Measurements from ENCODE around the gene GNPNAT1.
A peak's percentile ranks its signal among the peaks of the same experiment; 100 is the strongest.
"Not testable (repeated sequence)": the region's sequence is repeated elsewhere in the genome, so short reads cannot be mapped to it uniquely, and the experiment has no call there.

The GNPNAT1 gene

DNA sequence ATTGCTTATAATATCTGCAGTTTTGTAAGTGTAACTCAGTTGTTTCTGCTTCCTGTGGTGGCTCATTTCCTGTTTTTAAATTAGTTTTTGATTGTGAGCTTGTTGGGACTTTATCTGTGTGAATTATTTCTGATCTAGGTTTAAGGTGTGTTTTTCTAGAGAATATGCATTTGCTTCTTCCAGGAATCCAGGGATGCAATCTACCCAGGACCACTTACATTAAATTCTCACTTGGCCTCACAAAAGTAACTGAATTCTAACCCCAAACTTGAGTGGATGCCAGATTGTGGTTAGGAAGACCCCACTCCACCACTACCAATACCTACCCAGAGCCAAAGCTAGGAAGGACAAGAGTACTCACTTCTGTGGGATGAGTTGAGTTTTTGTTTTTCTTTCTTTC lies 49.5 kb downstream of the GNPNAT1 start:
- no peak overlapping the region for H3K9ac ChIP-seq (ENCODE audit: low read depth, low read length)
- H3K4me3 ChIP-seq (ENCODE audit: low read depth, low read length), result no peak overlapping the region
- no peaks in the 10 kb centered on the region for H3K9me3 ChIP-seq (ENCODE audit: control insufficient read depth, insufficient read depth, low read length)
- H3K36me3 ChIP-seq (ENCODE audit: control insufficient read depth, insufficient read depth, low read length), result no peaks in the 10 kb centered on the region
- no peaks in the 10 kb centered on the region for H3K4me1 ChIP-seq (ENCODE audit: control insufficient read depth, insufficient read depth, low read length)
- no peaks in the 10 kb centered on the region for H3K27me3 ChIP-seq (ENCODE audit: control insufficient read depth, insufficient read depth, low read length)

DNA sequence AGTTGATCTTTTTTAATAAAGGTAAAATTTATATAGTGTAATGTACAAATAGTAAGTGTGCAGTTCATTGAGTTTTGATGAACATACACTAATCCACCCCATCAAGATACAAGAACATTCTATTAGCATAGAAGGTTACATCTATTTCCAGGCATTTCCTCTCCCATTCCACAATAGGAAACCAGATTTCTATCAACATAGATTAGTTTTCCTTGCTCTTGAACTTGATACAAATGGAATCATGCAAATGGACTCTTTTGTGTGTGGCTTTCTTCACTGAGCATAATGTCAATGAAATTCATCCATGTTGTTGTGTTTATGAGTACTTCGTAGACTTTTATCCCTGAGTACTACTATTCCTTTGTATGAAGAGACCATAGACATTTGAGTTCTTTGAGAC lies 50.7 kb downstream of the GNPNAT1 start:
- no peak overlapping the region for H3K4me3 ChIP-seq (ENCODE audit: low read depth, low read length)
- H3K4me1 ChIP-seq (ENCODE audit: control insufficient read depth, insufficient read depth, low read length), result peaks cover 2% of the 10 kb centered on the region
- no peaks in the 10 kb centered on the region for H3K9me3 ChIP-seq (ENCODE audit: control insufficient read depth, insufficient read depth, low read length)
- no peaks in the 10 kb centered on the region for H3K27me3 ChIP-seq (ENCODE audit: control insufficient read depth, insufficient read depth, low read length)
- H3K9ac ChIP-seq (ENCODE audit: low read depth, low read length), result no peak overlapping the region
- H3K36me3 ChIP-seq (ENCODE audit: control insufficient read depth, insufficient read depth, low read length), result no peaks in the 10 kb centered on the region

DNA sequence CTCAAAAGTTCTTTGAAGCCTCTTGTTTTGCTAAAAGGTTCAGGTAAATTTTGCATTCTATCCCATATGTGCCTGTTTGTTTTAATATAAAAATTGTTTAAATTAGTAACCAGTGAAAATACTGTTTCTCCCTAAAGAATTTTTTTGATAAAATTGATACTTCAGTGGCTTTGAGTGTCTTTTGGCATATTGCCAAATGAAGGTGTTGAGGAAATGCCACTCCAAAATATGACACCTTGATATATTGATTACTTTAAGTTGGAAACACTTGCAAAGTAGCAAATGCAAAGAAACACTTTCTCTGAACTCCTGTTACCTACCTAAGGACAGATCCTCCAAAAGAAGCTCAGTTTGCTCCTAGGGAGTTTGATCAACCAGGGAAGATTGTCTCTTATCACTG lies 53.0 kb downstream of the GNPNAT1 start:
- no peaks in the 10 kb centered on the region for H3K36me3 ChIP-seq (ENCODE audit: control insufficient read depth, insufficient read depth, low read length)
- H3K4me3 ChIP-seq (ENCODE audit: low read depth, low read length), result no peak overlapping the region
- peaks cover 9% of the 10 kb centered on the region for H3K4me1 ChIP-seq (ENCODE audit: control insufficient read depth, insufficient read depth, low read length)
- no peaks in the 10 kb centered on the region for H3K9me3 ChIP-seq (ENCODE audit: control insufficient read depth, insufficient read depth, low read length)
- H3K27me3 ChIP-seq (ENCODE audit: control insufficient read depth, insufficient read depth, low read length), result no peaks in the 10 kb centered on the region
- H3K9ac ChIP-seq (ENCODE audit: low read depth, low read length), result no peak overlapping the region

DNA sequence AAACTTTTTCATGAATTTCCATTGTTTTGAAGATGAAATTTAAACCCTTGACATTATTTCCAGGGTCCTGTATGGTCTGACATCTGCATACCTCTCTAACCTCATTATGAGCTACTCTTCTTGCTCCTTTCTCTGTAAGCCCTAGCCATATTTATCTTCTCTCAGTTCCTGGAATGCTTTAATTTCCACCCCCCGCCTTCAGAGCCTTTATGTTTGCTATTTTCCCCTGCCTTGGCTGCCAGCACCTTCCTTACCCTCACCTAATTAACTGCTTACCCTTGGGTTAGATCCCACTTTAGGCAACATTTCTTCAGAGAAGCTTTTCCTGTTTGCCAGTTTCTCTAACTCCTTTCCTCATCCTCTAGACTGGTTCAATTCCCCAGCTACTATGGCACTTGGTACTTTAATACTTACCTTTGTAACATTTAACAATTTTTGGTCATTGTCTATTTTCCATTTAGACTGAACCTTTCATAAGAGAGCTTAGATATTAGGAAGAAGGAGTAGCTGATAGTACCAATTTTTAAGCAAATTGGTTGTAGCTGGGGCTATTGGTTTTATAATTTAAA lies 55.4 kb downstream of the GNPNAT1 start:
- Histone ChIP-seq H3K4me1 (ENCODE audit: control insufficient read depth, insufficient read depth, low read length) (peaks cover 12% of the 10 kb centered on the region), H3K9ac (ENCODE audit: low read depth, low read length) (no peak overlapping the region), H3K36me3 (ENCODE audit: control insufficient read depth, insufficient read depth, low read length) (no peaks in the 10 kb centered on the region)

DNA sequence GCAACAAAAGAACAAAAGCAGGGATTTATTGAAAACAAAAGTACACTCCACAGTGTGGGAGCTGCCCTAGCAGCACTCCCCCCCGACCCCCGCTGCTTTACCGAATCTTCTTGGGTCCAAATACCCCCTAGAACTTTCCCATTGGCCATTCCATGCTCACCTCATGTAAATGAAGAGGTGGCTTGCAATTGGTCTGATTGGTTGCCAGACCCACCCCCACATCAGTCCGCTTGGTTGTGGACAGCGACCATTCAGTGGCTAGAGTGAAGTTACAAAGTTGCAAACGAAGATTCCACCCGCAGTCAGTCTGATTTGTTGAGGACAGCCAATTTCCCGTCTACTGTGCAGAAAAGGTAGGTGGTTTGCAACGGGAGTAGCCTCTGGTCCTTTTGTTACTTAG lies 57.6 kb downstream of the GNPNAT1 start:
- Histone ChIP-seq H3K9me3 (ENCODE audit: control insufficient read depth, insufficient read depth, low read length) (no peaks in the 10 kb centered on the region), H3K4me3 (ENCODE audit: low read depth, low read length) (peak overlapping the region; percentile 24), H3K27me3 (ENCODE audit: control insufficient read depth, insufficient read depth, low read length) (no peaks in the 10 kb centered on the region), H3K36me3 (ENCODE audit: control insufficient read depth, insufficient read depth, low read length) (no peaks in the 10 kb centered on the region), H3K4me1 (ENCODE audit: control insufficient read depth, insufficient read depth, low read length) (peaks cover 12% of the 10 kb centered on the region), H3K9ac (ENCODE audit: low read depth, low read length) (no peak overlapping the region)

More for the DNA sequence above, 55.4 kb downstream of the GNPNAT1 start:
- Histone ChIP-seq H3K27me3 (ENCODE audit: control insufficient read depth, insufficient read depth, low read length) (no peaks in the 10 kb centered on the region), H3K9me3 (ENCODE audit: control insufficient read depth, insufficient read depth, low read length) (no peaks in the 10 kb centered on the region), H3K4me3 (ENCODE audit: low read depth, low read length) (no peak overlapping the region)

DNA sequence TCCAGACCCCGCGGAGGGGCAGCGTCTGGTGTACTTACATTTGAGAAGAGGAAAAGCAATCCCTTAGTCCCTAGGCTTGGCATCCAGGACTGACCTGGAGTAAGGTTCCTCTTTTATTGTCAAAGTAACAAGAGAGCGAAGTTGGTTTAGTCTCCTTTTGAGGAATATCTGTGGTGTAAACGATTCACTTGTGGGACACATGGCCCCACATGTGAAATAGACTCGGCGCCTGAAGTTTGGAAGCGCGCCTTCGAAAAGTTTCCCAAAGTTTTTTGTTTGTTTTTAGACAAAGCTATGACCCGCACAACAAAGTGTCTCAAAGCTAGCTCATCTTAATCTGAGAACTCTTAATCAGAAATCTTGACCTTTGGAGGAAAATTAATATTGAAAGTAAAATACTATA lies 60.7 kb downstream of the GNPNAT1 start:
- Histone ChIP-seq H3K9me3 (ENCODE audit: control insufficient read depth, insufficient read depth, low read length) (no peaks in the 10 kb centered on the region), H3K4me3 (ENCODE audit: low read depth, low read length) (peak overlapping the region; percentile 81), H3K4me1 (ENCODE audit: control insufficient read depth, insufficient read depth, low read length) (peaks cover 9% of the 10 kb centered on the region), H3K27me3 (ENCODE audit: control insufficient read depth, insufficient read depth, low read length) (no peaks in the 10 kb centered on the region), H3K9ac (ENCODE audit: low read depth, low read length) (peak overlapping the region; percentile 90), H3K36me3 (ENCODE audit: control insufficient read depth, insufficient read depth, low read length) (no peaks in the 10 kb centered on the region)

DNA sequence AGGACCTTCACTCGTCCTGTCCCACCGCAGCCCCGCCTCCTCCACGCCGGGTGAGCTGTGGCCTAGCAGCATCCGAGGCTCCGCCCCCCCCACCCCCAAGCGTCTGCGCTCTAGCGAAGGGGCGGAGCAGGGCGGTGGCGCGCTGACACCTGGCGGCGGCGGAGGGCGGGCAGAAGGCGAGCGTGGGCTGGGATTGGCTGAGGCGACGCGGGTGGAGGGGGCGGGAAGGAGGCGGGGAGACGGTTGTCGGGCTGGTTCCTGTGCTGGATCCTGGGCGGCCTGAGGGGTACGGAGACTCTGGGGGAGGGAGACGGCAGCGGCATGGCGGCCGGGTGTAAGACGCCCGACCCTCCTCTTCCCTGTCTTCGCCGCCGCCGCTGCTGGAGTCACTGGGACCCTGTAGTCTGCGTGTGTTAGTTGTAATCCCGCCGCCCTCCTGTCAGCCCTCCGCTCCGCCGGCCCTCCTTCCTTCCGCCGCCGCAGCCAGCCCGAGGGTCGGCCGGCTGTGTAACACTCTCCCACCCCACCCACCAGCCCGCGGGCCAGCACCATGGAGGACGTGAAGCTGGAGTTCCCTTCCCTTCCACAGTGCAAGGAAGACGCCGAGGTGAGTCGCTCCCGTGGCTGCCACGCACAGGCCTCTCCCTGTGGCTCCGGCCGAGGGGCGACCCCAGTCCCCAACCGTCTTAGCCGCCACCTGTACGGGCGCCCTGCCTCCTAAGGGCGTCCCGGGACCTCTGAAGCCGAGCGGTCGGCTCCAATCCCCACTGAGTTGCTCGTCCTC lies 61.3 kb downstream of the GNPNAT1 start, which contains the start of gene STYX:
TSS of gene STYX (plus strand) at position 242 of the 784 bp plus-strand sequence. CDS start at position 551, 309 bp downstream.
- H3K9me3 ChIP-seq (ENCODE audit: control insufficient read depth, insufficient read depth, low read length), result no peaks in the 10 kb centered on the region
- no peaks in the 10 kb centered on the region for H3K27me3 ChIP-seq (ENCODE audit: control insufficient read depth, insufficient read depth, low read length)
- peaks cover under 1% of the 10 kb centered on the region for H3K36me3 ChIP-seq (ENCODE audit: control insufficient read depth, insufficient read depth, low read length)
- peak within 1 kb of the TSS; percentile 90 for H3K9ac ChIP-seq (ENCODE audit: low read depth, low read length)
- H3K4me3 ChIP-seq (ENCODE audit: low read depth, low read length), result peak within 1 kb of the TSS; percentile 81
- peaks cover 6% of the 10 kb centered on the region for H3K4me1 ChIP-seq (ENCODE audit: control insufficient read depth, insufficient read depth, low read length)

DNA sequence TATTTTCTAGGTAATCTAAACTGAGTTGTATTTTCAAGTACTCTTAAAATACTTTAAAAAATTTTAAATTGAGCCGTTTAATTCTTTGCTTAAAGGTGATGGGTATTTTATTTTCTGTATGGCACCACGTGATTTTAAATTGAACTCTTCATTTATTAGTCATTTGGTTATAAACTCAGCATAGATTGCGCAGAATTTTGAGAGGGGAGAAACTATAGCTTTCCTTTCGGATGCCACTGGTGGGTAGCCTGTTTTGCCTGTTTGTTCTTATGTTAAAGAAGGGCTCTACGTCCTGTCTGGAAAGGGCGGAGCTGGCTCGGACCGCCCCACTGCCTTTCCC lies 61.9 kb downstream of the GNPNAT1 start:
- no peaks in the 10 kb centered on the region for H3K9me3 ChIP-seq (ENCODE audit: control insufficient read depth, insufficient read depth, low read length)
- H3K4me3 ChIP-seq (ENCODE audit: low read depth, low read length), result peak overlapping the region; percentile 28
- H3K36me3 ChIP-seq (ENCODE audit: control insufficient read depth, insufficient read depth, low read length), result peaks cover 6% of the 10 kb centered on the region
- no peak overlapping the region for H3K9ac ChIP-seq (ENCODE audit: low read depth, low read length)
- H3K4me1 ChIP-seq (ENCODE audit: control insufficient read depth, insufficient read depth, low read length), result peaks cover 6% of the 10 kb centered on the region
- no peaks in the 10 kb centered on the region for H3K27me3 ChIP-seq (ENCODE audit: control insufficient read depth, insufficient read depth, low read length)

DNA sequence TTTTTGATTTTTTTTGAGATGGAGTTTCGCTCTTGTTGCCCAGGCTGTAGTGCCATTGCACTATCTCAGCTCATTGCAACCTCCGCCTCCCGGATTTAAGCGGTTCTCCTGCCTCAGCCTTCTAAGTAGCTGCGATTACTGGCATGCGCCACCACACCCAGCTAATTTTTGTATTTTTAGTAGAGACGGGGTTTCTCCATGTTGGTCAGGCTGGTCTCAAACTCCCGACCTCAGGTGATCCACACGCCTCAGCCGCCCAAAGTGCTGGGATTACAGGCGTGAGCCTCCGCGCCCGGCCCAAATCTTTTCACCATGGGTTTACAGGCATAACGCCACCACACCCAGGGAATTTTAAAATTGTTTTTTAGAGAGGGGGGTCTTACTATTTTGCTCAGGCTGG lies 62.4 kb downstream of the GNPNAT1 start:
- H3K9ac ChIP-seq (ENCODE audit: low read depth, low read length), result not testable (repeated sequence)
- H3K36me3 ChIP-seq (ENCODE audit: control insufficient read depth, insufficient read depth, low read length), result peaks cover 10% of the 10 kb centered on the region

DNA sequence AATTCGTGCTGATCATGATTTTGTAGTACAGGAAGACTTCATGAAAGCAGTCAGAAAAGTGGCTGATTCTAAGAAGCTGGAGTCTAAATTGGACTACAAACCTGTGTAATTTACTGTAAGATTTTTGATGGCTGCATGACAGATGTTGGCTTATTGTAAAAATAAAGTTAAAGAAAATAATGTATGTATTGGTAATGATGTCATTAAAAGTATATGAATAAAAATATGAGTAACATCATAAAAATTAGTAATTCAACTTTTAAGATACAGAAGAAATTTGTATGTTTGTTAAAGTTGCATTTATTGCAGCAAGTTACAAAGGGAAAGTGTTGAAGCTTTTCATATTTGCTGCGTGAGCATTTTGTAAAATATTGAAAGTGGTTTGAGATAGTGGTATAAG lies 63.9 kb downstream of the GNPNAT1 start:
- peaks cover 17% of the 10 kb centered on the region for H3K36me3 ChIP-seq (ENCODE audit: control insufficient read depth, insufficient read depth, low read length)
- H3K9me3 ChIP-seq (ENCODE audit: control insufficient read depth, insufficient read depth, low read length); H3K4me3 ChIP-seq (ENCODE audit: low read depth, low read length); H3K4me1 ChIP-seq (ENCODE audit: control insufficient read depth, insufficient read depth, low read length); H3K27me3 ChIP-seq (ENCODE audit: control insufficient read depth, insufficient read depth, low read length); H3K9ac ChIP-seq (ENCODE audit: low read depth, low read length): not testable (repeated sequence)

More for the DNA sequence above, 62.4 kb downstream of the GNPNAT1 start:
- not testable (repeated sequence) for H3K4me3 ChIP-seq (ENCODE audit: low read depth, low read length); H3K9me3 ChIP-seq (ENCODE audit: control insufficient read depth, insufficient read depth, low read length); H3K27me3 ChIP-seq (ENCODE audit: control insufficient read depth, insufficient read depth, low read length); H3K4me1 ChIP-seq (ENCODE audit: control insufficient read depth, insufficient read depth, low read length)
